Esophagus squamous epithelium (tissue), 4 donors: ENCODE results near the gene LCP1.

Source experiments
- CTCF ChIP-seq, 6 experiments: fragments of 450-650 bp in 4 of 6; fragments of 200-600 bp in 2 of 6; sonication (generic) in 2 of 6; IDR thresholded peaks; one replicate each; pipeline ENCODE4 v1.5.1; 2016 to 2019; ENCODE audit warnings: antibody characterized with exemption in 6 of 6, mild to moderate bottlenecking in 4 of 6, moderate library complexity in 4 of 6
- POLR2A ChIP-seq, 4 donors: fragments of 450-650 bp; IDR thresholded peaks; one replicate each; pipeline ENCODE4 v1.6.1; 2017; ENCODE audit warnings: antibody characterized with exemption in 4 of 4, mild to moderate bottlenecking in 4 of 4, moderate library complexity in 3 of 4

- TF ChIP-seq POLR2A (IDR thresholded peaks at IDR 0.05) = no peak
- TF ChIP-seq CTCF (IDR thresholded peaks at IDR 0.05) = no peak
Observed at GRCh38 chr13:46210362-46211083, 28.5 kb upstream of the LCP1 start.
